ENCODE data around the gene PRORP.

Gene PRORP

DNA sequence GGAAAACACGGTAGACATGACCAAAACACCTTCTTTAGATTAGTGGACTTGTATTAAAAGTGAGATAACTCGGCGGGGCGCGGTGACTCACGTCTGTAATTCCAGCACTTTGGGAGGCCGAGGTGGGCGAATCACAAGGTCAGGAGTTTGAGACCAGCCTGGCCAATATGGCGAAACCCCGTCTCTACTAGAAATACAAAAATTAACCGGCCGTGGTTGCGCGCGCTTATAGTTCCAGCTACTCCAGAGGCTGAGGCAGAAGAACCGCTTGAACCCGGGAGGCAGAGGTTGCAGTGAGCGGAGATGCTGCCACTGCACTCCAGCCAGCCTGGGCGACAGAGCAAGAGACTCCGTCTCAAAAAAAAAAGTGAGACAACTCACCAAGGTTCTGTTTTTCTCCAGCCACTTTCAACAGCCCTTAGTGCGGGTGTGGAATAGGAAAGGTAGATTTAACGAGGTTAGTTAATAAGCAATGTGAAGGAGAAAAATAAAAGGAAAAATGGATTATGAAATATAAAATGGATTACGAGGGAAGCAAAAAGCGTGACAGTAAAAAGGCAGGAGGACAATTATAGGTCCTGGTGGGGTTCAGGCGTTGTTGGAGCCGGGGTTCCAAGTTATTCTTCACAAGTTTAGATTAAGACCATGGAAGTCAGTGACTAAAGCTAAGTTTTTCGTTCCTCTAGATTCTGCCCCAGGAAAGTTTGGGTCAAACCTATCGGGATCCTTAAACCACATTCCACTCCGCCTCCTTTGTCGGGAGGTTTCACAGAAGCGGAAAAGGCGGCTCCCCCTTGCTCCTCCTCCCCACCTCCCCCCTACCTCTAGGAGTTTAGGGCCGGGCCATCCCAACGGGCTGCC lies 1.1 kb upstream of the PRORP start:
- H3K36me3 ChIP-seq (replicated peaks; ENCODE audit: insufficient read depth, low read length), result no peaks in the 10 kb centered on the region
- H3K9me3 ChIP-seq (replicated peaks; ENCODE audit: insufficient read depth, low read length), result no peaks in the 10 kb centered on the region
- H3K4me2 ChIP-seq (ENCODE audit: low read depth, low read length), result peak overlapping the region; percentile 68; the same call in 1 of the 2 replicates
- H3K9ac ChIP-seq (ENCODE audit: low read length), result peak overlapping the region; percentile 96
- H4K20me1 ChIP-seq (ENCODE audit: insufficient read depth, low read length), result no peaks in the 10 kb centered on the region
- H3K79me2 ChIP-seq (ENCODE audit: low read length), result peaks cover 9% of the 10 kb centered on the region
- no peaks in the 10 kb centered on the region for H3K9me2 ChIP-seq (replicated peaks; ENCODE audit: insufficient read depth, low read length)
- H2AFZ ChIP-seq (ENCODE audit: low read length), result peak overlapping the region; percentile 88
- peak overlapping the region; percentile 87 for H3K4me3 ChIP-seq (ENCODE audit: low read length)
- DNase-seq, result no peak
- no peaks in the 10 kb centered on the region for H3K27me3 ChIP-seq (replicated peaks; ENCODE audit: insufficient read depth, low read length)
- H3F3A ChIP-seq (ENCODE audit: insufficient read depth, low read length), result peaks cover 10% of the 10 kb centered on the region; the same call in 1 of the 2 replicates
- no peaks in the 10 kb centered on the region; the same call in 1 of the 2 replicates for H3K4me1 ChIP-seq (ENCODE audit: low read length)
- TF ChIP-seq, protein P1, sequence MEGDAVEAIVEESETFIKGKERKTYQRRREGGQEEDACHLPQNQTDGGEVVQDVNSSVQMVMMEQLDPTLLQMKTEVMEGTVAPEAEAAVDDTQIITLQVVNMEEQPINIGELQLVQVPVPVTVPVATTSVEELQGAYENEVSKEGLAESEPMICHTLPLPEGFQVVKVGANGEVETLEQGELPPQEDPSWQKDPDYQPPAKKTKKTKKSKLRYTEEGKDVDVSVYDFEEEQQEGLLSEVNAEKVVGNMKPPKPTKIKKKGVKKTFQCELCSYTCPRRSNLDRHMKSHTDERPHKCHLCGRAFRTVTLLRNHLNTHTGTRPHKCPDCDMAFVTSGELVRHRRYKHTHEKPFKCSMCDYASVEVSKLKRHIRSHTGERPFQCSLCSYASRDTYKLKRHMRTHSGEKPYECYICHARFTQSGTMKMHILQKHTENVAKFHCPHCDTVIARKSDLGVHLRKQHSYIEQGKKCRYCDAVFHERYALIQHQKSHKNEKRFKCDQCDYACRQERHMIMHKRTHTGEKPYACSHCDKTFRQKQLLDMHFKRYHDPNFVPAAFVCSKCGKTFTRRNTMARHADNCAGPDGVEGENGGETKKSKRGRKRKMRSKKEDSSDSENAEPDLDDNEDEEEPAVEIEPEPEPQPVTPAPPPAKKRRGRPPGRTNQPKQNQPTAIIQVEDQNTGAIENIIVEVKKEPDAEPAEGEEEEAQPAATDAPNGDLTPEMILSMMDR (IDR thresholded peaks at IDR 0.05; ENCODE audit: low read length), result no peak
- TF ChIP-seq EZH2phosphoT487 (IDR thresholded peaks at IDR 0.05; ENCODE audit: low read length), result no peak
- H3K27ac ChIP-seq (ENCODE audit: low read length), result peak overlapping the region; percentile 98

DNA sequence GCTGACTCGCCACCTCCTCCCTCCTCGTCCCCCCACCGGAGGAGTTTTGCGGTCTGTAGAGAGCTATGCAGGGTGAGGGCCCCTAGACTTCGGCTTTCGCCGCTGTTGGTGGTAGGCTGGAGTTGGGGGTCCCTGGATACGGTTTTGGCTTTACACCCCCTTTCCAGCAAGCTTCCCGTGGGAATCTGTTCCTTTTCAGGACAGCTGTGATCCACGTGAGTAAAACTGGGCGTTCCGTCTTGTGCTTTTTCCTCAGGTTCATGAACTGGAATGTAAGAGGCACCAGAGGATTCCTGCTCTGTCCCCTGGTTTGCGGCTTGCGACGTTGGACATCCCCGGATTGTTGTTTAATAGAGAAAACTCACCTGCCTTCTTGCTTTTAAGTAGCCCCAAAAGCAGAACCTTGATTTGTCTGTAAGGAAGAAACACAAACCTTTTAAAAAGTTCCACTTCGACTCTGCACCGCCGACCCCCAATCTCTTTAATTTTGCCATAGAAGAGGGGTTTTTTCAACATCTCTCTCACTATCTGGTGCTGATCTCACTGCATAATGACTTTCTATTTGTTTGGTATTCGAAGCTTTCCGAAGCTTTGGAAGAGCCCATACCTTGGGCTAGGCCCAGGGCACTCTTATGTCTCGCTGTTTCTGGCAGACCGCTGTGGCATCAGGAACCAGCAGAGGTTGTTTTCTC lies 490 bp downstream of the PRORP start:
- H4K20me1 ChIP-seq (ENCODE audit: insufficient read depth, low read length), result no peaks in the 10 kb centered on the region
- peaks cover 10% of the 10 kb centered on the region; the same call in 1 of the 2 replicates for H3F3A ChIP-seq (ENCODE audit: insufficient read depth, low read length)
- peak overlapping the region; percentile 96 for H3K9ac ChIP-seq (ENCODE audit: low read length)
- no peaks in the 10 kb centered on the region for H3K9me2 ChIP-seq (replicated peaks; ENCODE audit: insufficient read depth, low read length)
- TF ChIP-seq, protein P1 (IDR thresholded peaks at IDR 0.05; ENCODE audit: low read length), result no peak
- no peak for TF ChIP-seq EZH2phosphoT487 (IDR thresholded peaks at IDR 0.05; ENCODE audit: low read length)
- TF ChIP-seq EZH2 (optimal IDR thresholded peaks at IDR 0.05; ENCODE audit: low read depth, low read length), result no peak
- no peaks in the 10 kb centered on the region for H3K36me3 ChIP-seq (replicated peaks; ENCODE audit: insufficient read depth, low read length)
- H3K9me3 ChIP-seq (replicated peaks; ENCODE audit: insufficient read depth, low read length), result no peaks in the 10 kb centered on the region
- peak; percentile 11 for DNase-seq
- H3K4me1 ChIP-seq (ENCODE audit: low read length), result no peaks in the 10 kb centered on the region; the same call in 1 of the 2 replicates
- H3K27me3 ChIP-seq (replicated peaks; ENCODE audit: insufficient read depth, low read length), result no peaks in the 10 kb centered on the region
- H3K4me2 ChIP-seq (ENCODE audit: low read depth, low read length), result peak overlapping the region; percentile 68
- H3K79me2 ChIP-seq (ENCODE audit: low read length), result peaks cover 9% of the 10 kb centered on the region
- peak overlapping the region; percentile 88 for H2AFZ ChIP-seq (ENCODE audit: low read length)
- peak overlapping the region; percentile 98 for H3K27ac ChIP-seq (ENCODE audit: low read length)
- H3K4me3 ChIP-seq (ENCODE audit: low read length), result peak overlapping the region; percentile 87

DNA sequence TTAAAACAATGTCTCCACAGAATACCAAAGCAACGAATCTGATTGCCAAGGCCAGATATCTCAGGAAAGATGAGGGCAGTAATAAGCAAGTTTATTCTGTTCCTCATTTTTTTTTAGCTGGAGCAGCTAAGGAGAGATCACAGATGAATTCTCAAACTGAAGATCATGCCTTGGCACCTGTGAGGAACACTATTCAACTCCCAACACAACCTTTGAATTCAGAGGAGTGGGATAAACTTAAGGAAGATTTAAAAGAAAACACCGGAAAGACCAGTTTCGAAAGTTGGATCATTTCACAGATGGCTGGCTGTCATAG lies 994 bp downstream of the PRORP start:
- Histone ChIP-seq H3K27ac (ENCODE audit: low read length) (peak overlapping the region; percentile 98; the same call in 1 of the 2 replicates), H3K9me2 (replicated peaks; ENCODE audit: insufficient read depth, low read length) (no peaks in the 10 kb centered on the region), H4K20me1 (ENCODE audit: insufficient read depth, low read length) (no peaks in the 10 kb centered on the region), H3K4me3 (ENCODE audit: low read length) (peak overlapping the region; percentile 87), H3K4me2 (ENCODE audit: low read depth, low read length) (peak overlapping the region; percentile 68), H3K4me1 (ENCODE audit: low read length) (no peaks in the 10 kb centered on the region; the same call in 1 of the 2 replicates), H3K27me3 (replicated peaks; ENCODE audit: insufficient read depth, low read length) (no peaks in the 10 kb centered on the region), H3K9me3 (replicated peaks; ENCODE audit: insufficient read depth, low read length) (no peaks in the 10 kb centered on the region), H3F3A (ENCODE audit: insufficient read depth, low read length) (peaks cover 10% of the 10 kb centered on the region; the same call in 1 of the 2 replicates), H2AFZ (ENCODE audit: low read length) (peak overlapping the region; percentile 88), H3K79me2 (ENCODE audit: low read length) (peaks cover 9% of the 10 kb centered on the region), H3K9ac (ENCODE audit: low read length) (peak overlapping the region; percentile 96; the same call in 1 of the 2 replicates), H3K36me3 (replicated peaks; ENCODE audit: insufficient read depth, low read length) (no peaks in the 10 kb centered on the region)
- no peak for TF ChIP-seq EZH2phosphoT487 (IDR thresholded peaks at IDR 0.05; ENCODE audit: low read length)
- TF ChIP-seq, protein P1 (IDR thresholded peaks at IDR 0.05; ENCODE audit: low read length), result no peak
- no peak for TF ChIP-seq EZH2 (optimal IDR thresholded peaks at IDR 0.05; ENCODE audit: low read depth, low read length)
- no peak for DNase-seq
